AG04449 (cell line): Measurements from ENCODE around the gene DOK5.

Experiments used
- CTCF ChIA-PET: fragments of 350-600 bp; formaldehyde crosslinking; extraction: SDS; loops from one replicate; lab custom pipeline; 2021; ENCODE audit warnings: antibody characterized with exemption; lab: Yijun Ruan, JAX
- POLR2A ChIA-PET: fragments of 400-600, 350-600 bp; formaldehyde crosslinking; extraction: SDS; loops from one replicate; lab custom pipeline; 2020; ENCODE audit warnings: antibody characterized with exemption, inconsistent platforms; lab: Yijun Ruan, JAX
- DNase-seq: peaks from one replicate; pipeline ENCODE4 v3.0.0-alpha.2; 2010; ENCODE audit warnings: low read depth, low spot score
- H3K4me3 ChIP-seq: 2 replicates; pipeline ENCODE4 v1.5.1; 2011; ENCODE audit warnings: low read depth, mild to moderate bottlenecking, control low read depth, low read length
- CTCF ChIP-seq: IDR thresholded peaks from one replicate; pipeline ENCODE4 v1.5.1; 2011; ENCODE audit warnings: mild to moderate bottlenecking, moderate library complexity, low read length, control low read depth, inconsistent platforms; ENCODE audit not compliant: insufficient read depth; ENCODE audit errors: missing control alignments

The DOK5 gene

GRCh38 chr20:54690323-54690722 lies 214.9 kb downstream of the DOK5 start:
- POLR2A ChIA-PET = no interaction called here
- CTCF ChIA-PET = no interaction called here
- no peak overlapping the region for H3K4me3 ChIP-seq
- DNase-seq = no peak
- TF ChIP-seq CTCF = no peak

GRCh38 chr20:54691327-54691726 lies 215.9 kb downstream of the DOK5 start:
- DNase-seq = no peak
- CTCF ChIA-PET = no interaction called here
- TF ChIP-seq CTCF = no peak
- POLR2A ChIA-PET = no interaction called here
- H3K4me3 ChIP-seq = no peak overlapping the region

- CTCF ChIA-PET = no interaction called here
- TF ChIP-seq CTCF = no peak
- no peak for DNase-seq
- H3K4me3 ChIP-seq = no peak overlapping the region
- POLR2A ChIA-PET = no interaction called here
Observed at GRCh38 chr20:54692168-54692887, 216.9 kb downstream of the DOK5 start.

- POLR2A ChIA-PET = no interaction called here
- no peak overlapping the region for H3K4me3 ChIP-seq
- TF ChIP-seq CTCF = no peak
- CTCF ChIA-PET = no interaction called here
- no peak for DNase-seq
Observed at GRCh38 chr20:54694516-54694915, 219.1 kb downstream of the DOK5 start.

- ChIA-PET POLR2A (no interaction called here), CTCF (no interaction called here)
- no peak for TF ChIP-seq CTCF
- no peak for DNase-seq
- H3K4me3 ChIP-seq = no peak overlapping the region
Observed at GRCh38 chr20:54698373-54698772, 223.0 kb downstream of the DOK5 start.
